ENCODE results near the gene UBL3. TPM values are rescaled to one million over a fixed set of nuclear protein-coding genes. Genes with fewer than 3 reads are reported as not detected.

The UBL3 gene
- total RNA-seq, 2 donors from 2014 or later, result 36.3 to 38.2 TPM

DNA sequence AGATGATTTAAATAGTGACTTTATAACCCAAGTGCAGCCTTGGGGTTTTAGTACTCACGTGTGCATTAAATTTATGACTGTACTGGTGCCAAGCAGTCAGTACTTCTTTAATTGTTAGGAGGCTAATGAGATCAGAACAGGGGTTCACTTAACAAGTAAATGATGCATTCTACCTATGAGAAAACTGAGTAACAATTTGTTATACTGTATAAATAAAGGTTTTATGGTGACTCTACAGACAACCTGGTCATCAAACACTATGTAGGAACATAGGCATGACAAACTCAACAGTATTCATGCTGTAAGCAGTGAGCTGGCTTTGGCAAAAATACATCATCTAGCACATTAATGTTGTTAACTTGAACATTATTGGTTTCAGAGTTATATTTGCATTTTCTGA, 75.6 kb downstream of the UBL3 start:
- H3K4me3 ChIP-seq, result no peak overlapping the region
- no peaks in the 10 kb centered on the region for H3K27me3 ChIP-seq (replicated peaks; ENCODE audit: insufficient read depth)
- intact Hi-C loops (cut with DNase I), result no loop called here
- H3K9me3 ChIP-seq, result no peaks in the 10 kb centered on the region
- no peak for DNase-seq (ENCODE audit: low spot score)
- H3K4me1 ChIP-seq (replicated peaks), result no peaks in the 10 kb centered on the region
- TF ChIP-seq POLR2AphosphoS5 (IDR thresholded peaks at IDR 0.05) (no peak), POLR2A (IDR thresholded peaks at IDR 0.05) (no peak)
- TF ChIP-seq, protein P1, sequence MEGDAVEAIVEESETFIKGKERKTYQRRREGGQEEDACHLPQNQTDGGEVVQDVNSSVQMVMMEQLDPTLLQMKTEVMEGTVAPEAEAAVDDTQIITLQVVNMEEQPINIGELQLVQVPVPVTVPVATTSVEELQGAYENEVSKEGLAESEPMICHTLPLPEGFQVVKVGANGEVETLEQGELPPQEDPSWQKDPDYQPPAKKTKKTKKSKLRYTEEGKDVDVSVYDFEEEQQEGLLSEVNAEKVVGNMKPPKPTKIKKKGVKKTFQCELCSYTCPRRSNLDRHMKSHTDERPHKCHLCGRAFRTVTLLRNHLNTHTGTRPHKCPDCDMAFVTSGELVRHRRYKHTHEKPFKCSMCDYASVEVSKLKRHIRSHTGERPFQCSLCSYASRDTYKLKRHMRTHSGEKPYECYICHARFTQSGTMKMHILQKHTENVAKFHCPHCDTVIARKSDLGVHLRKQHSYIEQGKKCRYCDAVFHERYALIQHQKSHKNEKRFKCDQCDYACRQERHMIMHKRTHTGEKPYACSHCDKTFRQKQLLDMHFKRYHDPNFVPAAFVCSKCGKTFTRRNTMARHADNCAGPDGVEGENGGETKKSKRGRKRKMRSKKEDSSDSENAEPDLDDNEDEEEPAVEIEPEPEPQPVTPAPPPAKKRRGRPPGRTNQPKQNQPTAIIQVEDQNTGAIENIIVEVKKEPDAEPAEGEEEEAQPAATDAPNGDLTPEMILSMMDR (IDR thresholded peaks at IDR 0.05), result no peak
- no peaks in the 10 kb centered on the region for H3K36me3 ChIP-seq
- no peak overlapping the region for H3K27ac ChIP-seq
- WGBS, result 53% methylated on average over 1 of the region's 1 CpG

DNA sequence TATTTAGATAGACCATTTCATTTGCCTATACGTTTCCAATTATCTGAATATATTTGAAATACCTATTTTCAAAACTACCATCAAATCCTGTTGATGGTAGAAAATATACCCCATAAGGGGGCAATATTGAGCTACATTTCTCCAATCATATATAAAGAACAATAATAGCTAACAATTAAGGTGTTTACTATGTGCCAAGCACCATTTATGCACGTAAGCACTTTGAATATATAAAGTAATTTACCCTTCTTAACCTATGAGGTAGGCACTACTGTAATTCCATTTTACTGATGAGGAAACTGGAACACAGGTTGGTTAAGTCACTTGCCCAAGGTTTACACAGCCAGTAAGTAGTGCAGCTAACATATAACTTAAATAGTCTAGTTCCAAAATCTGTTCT, 79.2 kb downstream of the UBL3 start:
- Histone ChIP-seq H3K36me3 (no peaks in the 10 kb centered on the region), H3K9me3 (no peaks in the 10 kb centered on the region), H3K4me1 (replicated peaks) (no peaks in the 10 kb centered on the region), H3K27ac (no peak overlapping the region), H3K27me3 (replicated peaks; ENCODE audit: insufficient read depth) (no peaks in the 10 kb centered on the region), H3K4me3 (no peak overlapping the region)
- 79% methylated on average over 2 of the region's 2 CpGs for WGBS
- intact Hi-C loops (cut with DNase I), result loop anchor here (2.0 kb wide), 1 partner anchor 344 kb away; no protein-coding TSS in a partner anchor
- no peak for DNase-seq (ENCODE audit: low spot score)
- TF ChIP-seq, protein P1 (IDR thresholded peaks at IDR 0.05), result peak in 3 of 4 experiments; percentile 32 to 63 (median 56)
- no peak for TF ChIP-seq POLR2AphosphoS5 (IDR thresholded peaks at IDR 0.05)

DNA sequence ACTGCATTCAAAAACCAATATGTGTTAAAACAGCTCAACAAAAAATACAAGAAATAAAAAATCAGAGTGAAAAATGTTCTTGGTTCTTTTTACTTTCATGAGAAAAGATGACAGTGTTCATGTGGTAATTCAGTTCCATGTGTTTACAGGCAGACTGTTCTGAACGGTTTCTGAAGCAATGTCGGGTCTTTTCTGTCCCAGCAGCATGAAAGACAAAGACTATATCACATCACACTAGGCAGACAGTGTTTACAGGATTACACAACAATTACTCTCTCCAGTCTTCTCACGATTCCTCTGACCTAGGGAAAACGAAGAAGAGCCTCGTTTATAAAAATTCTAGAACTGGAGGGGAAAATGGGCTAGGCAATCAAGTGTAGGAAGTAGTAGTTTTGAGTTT, 83.4 kb downstream of the UBL3 start:
- intact Hi-C loops (cut with DNase I), result no loop called here
- Histone ChIP-seq H3K4me3 (no peak overlapping the region), H3K27ac (no peak overlapping the region), H3K36me3 (no peaks in the 10 kb centered on the region), H3K9me3 (no peaks in the 10 kb centered on the region), H3K4me1 (replicated peaks) (no peaks in the 10 kb centered on the region), H3K27me3 (replicated peaks; ENCODE audit: insufficient read depth) (no peaks in the 10 kb centered on the region)
- 61% methylated on average over 5 of the region's 5 CpGs for WGBS
- TF ChIP-seq, protein P1 (IDR thresholded peaks at IDR 0.05), result no peak
- TF ChIP-seq POLR2A (IDR thresholded peaks at IDR 0.05) (no peak), POLR2AphosphoS5 (IDR thresholded peaks at IDR 0.05) (no peak)
- no peak for DNase-seq (ENCODE audit: low spot score)

DNA sequence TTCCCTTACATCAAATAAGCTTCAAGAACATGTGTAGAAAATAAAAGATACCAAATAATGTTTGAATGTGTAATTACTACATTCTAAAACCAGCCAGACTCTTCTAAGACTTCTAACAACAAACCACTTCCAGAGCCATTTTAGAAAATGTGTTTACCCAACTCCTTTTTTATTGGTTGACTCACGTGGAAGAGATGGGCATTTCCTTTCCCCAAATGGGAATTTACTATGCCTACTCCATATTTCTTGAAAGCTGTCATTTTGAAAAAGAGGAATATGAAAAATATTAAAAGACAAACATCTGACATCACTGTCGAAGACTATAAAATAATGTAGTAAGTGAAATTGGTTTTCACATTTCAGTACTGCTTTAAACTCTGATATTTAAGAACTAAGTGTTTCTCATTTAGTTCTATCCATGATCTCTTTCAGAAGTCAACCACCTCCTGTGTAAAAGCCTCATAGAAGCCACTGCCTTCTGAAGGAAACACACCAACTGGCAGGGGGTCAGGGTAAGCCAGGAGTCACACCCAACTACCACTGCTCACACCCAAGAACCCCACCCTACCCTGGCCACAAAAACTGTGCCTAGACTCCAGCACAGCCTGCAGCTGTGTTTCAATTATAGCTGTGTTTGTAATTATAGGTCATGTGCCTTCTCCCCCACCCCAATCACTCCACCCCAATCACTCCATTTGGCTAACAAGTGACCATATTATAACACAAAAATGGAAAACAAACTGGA, 86.8 kb downstream of the UBL3 start:
- Histone ChIP-seq H3K9me3 (no peaks in the 10 kb centered on the region), H3K27ac (no peak overlapping the region), H3K36me3 (no peaks in the 10 kb centered on the region), H3K4me3 (no peak overlapping the region), H3K4me1 (replicated peaks) (no peaks in the 10 kb centered on the region), H3K27me3 (replicated peaks; ENCODE audit: insufficient read depth) (no peaks in the 10 kb centered on the region)
- intact Hi-C loops (cut with DNase I), result no loop called here
- no peak for DNase-seq (ENCODE audit: low spot score)
- TF ChIP-seq POLR2A (IDR thresholded peaks at IDR 0.05), result no peak
- TF ChIP-seq POLR2AphosphoS5 (IDR thresholded peaks at IDR 0.05), result no peak
- TF ChIP-seq, protein P1 (IDR thresholded peaks at IDR 0.05), result no peak
- WGBS, result 53% methylated on average over 2 of the region's 2 CpGs

DNA sequence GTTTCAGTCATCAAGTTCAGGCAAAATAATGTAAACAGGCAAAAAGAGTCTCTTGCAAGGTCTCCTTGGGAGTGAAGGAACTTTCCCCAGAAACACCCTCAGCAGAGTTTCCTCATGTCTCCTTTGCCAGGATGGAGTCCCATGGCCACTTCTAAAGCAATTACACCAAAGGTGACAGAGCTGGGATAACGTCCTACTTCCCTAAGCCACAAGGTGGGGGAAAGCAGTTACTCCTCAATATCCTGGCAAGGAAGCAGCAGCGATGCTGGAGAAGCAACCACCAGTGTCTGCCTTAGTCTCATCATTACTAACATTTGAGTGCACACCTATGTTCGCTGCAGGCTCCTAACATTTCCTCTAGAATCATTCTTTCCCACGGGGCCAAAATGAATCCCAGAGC, 88.6 kb downstream of the UBL3 start:
- Histone ChIP-seq H3K4me3 (no peak overlapping the region), H3K4me1 (replicated peaks) (no peaks in the 10 kb centered on the region), H3K27ac (no peak overlapping the region), H3K36me3 (no peaks in the 10 kb centered on the region), H3K27me3 (replicated peaks; ENCODE audit: insufficient read depth) (no peaks in the 10 kb centered on the region), H3K9me3 (no peaks in the 10 kb centered on the region)
- WGBS, result 74% methylated on average over 4 of the region's 4 CpGs
- DNase-seq (ENCODE audit: low spot score), result no peak
- intact Hi-C loops (cut with DNase I), result no loop called here
- no peak for TF ChIP-seq POLR2A (IDR thresholded peaks at IDR 0.05)
- TF ChIP-seq, protein P1 (IDR thresholded peaks at IDR 0.05), result no peak
- no peak for TF ChIP-seq POLR2AphosphoS5 (IDR thresholded peaks at IDR 0.05)

Measured in prostate gland (tissue), 2 donors.